ENCODE results near the gene APOH.
A peak's percentile ranks its signal among the peaks of the same experiment; 100 is the strongest.

The APOH gene

GRCh38 chr17:66191593-66192377 lies 37.4 kb downstream of the APOH start, which contains the start of gene CEP112:
Gene CEP112 (minus strand): TSS chr17:66192133.
- DNase-seq, result peak; percentile 55

GRCh38 chr17:66190738-66191592 lies 38.2 kb downstream of the APOH start:
- DNase-seq, result no peak

DNA sequence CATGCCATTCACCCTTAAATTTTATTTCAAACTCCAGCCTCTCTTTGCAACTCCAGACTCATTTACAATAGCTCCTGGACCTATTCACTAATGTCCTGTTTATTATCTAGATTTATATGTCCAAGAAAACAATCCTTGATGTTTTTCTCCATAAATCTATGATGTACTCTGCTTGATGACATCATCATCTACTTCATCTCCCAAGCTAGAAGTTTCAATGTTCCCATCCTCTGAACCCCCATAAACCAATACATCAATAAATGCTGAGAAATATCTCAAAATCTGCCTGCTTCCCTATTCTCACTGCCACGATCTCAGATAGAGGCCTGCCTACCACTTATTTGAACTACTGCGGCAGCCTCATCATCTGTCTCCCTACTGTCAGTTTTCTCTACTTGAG lies 41.5 kb downstream of the APOH start:
- DNase-seq, result no peak

DNA sequence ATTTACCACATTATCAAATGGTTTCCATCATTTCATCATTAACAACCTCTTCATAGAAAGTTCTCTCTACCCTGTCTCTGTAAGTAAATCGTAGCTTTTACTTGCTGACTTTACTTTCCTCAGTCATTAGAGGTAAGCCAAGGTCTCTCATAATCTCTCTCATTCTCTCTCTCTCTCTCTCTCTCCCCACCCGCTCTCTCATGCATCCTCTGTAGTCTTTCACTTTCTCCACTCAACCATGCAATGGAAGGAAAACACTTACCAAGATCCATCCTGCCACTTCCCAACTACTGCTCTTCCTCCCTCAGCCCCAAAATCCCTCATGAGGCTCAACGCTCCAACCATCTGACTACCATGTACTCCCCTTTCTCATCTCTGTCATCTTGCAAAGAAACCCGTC lies 43.4 kb downstream of the APOH start:
- no peak for DNase-seq

- no peak for DNase-seq
Measured at GRCh38 chr17:66184392-66184791, 44.8 kb downstream of the APOH start.

DNA sequence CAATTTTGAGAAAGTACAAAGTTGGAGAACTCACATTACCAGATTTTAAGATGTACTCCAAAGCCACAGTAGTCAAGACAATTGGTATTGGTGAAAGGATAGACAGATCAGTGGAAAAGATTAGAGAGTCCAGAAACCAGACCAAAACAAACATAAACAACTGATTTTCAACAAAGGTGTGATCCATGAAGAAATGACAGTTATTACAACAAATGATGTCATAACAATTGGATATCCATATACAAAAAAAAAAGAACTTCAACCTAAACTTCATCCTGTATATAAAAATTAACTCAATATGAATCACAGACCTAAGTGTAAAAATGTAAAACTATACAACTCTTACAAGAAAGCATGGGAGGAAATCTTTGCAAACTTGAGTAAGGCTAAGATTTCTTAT lies 45.7 kb downstream of the APOH start:
- DNase-seq, result no peak

DNA sequence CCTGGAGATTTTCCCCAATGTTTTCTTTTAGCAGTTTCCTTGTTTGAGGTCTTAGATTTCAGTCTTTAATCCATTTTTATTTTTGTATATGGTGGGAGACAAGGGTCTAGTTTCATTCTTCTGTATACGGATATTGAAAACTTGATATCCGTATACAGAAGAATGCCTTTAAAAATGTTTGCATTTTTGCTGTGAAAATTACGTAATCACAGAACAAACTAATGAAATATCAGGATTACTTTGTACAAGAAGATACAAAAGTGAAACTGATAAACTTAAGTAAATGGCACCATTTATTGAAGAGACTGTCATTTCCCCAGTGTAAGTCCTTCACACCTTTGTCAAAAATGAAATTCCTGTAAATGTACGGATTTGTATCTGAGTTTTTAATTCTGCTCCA lies 50.6 kb downstream of the APOH start:
- DNase-seq, result no peak

- peak; percentile 85 for DNase-seq
Measured at GRCh38 chr17:66177048-66177447, 52.2 kb downstream of the APOH start.

DNA sequence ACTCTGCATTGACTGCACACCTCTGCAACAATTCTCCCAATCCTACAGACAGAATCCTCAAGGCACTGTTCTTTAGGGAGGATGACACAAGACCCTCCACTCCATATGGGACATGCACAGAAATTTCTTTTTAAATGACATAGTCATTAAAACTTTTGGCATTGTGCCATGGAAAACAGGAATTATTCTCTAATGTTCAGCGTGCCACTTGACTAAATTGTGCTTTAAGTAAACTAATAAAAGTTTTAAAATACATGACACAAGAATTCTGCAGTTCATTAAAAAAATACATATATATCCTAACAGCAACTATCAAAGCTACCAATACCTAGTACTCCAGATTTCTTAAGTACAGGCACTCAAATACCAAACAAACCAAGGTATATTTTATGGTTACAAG lies 53.3 kb downstream of the APOH start:
- DNase-seq, result peak; percentile 19

DNA sequence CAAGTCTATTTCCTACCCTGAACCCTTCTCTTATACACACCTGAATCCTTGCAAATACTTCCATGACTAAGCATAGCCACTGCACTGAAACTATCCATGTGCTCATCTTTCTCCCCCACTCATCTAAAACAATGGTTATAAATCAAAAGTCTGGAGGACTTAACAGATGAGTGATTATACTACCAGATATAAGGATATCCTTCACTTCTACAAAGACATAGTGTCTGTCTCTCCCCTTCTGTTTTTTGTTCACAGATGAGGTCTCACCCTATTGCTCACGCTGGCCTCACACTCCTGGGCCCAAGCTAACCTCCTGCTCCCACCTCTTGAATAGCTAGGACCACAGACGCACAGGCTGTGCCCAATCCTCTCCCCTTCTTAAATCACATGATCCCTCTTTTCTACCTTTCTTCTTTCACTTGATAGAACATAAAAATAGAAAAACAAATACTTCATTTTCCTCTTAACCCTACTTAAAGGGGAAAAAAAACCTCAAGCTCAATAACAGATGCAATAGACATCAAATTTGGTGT lies 56.5 kb downstream of the APOH start:
- peak; percentile 57 for DNase-seq

- DNase-seq, result no peak
Measured at GRCh38 chr17:66172144-66172543, 57.1 kb downstream of the APOH start.

DNA sequence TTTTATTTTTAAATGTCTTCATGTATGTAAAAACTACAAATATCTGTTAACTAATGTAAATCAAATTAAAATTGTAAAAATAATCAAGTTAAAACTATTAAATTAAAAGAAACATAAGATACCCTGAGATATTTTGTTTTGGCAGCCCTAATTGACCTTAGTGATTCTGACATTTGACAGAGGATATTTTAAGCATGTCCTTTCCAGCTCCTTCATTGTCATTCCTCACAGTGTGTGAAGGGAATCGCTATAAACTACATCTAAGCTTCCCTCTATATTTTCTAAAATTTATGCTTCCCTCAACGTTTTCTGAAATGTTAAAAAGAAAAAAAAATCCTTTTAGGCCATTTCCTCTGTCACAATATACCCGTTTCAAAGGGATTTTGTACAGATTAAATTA lies 57.5 kb downstream of the APOH start:
- DNase-seq, result no peak

- no peak for DNase-seq
Measured at GRCh38 chr17:66171172-66171571, 58.0 kb downstream of the APOH start.

DNA sequence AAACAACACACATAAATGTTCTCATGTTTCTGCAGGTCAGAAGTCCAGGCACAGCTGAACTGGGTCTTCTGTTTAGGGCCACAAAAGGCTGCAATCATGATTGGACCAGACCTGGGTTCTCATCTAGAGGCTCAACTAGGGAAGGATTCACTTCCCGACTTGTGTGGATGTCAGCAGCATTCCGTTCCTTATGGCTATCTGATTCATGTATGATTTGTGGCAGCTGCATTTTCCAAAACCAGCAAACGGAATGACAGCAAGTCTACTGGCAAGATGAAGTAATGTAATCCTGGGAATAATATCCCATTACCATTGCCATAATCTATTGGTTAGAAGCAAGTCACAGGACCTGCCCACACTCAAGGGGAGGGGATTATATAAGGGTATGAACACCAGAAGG lies 59.4 kb downstream of the APOH start:
- DNase-seq, result no peak

GRCh38 chr17:66167189-66167815 lies 61.9 kb downstream of the APOH start:
- DNase-seq, result no peak

GRCh38 chr17:66165537-66166123 lies 63.6 kb downstream of the APOH start:
- DNase-seq, result peak; percentile 9
